GM19455 (cell line): ENCODE measurements around the gene UBL4B.

ENCODE experiments used
- ATAC-seq: cut with Tn5 transposase; IDR thresholded peaks from one replicate; pipeline ENCODE4 v1.9.1; 2021; ENCODE audit not compliant: unreplicated experiment

The UBL4B gene

DNA sequence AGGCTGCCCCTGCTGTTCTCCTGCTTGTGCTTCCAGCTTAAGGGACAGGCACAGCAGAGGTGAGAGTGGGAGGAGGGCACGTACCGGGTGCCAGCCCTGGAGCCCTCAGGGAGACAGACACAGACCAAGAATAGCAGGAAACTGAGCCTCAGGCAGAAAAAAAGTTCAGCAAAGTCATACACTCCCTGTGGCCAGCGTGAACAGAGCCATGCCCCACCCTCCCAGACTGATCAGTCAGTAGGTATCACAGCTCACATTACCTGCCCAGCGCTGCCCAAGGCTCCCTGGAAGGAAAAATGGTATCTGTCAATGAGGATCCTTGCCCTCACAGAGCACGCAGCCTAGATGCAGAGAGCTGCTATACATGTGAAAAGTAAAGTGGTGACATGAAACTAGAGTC lies 1.3 kb downstream of the UBL4B start:
- ATAC-seq, result no peak

- no peak for ATAC-seq
Observed at GRCh38 chr1:110114173-110114572, 1.9 kb downstream of the UBL4B start.

- no peak for ATAC-seq
Observed at GRCh38 chr1:110114784-110115183, 2.5 kb downstream of the UBL4B start.

DNA sequence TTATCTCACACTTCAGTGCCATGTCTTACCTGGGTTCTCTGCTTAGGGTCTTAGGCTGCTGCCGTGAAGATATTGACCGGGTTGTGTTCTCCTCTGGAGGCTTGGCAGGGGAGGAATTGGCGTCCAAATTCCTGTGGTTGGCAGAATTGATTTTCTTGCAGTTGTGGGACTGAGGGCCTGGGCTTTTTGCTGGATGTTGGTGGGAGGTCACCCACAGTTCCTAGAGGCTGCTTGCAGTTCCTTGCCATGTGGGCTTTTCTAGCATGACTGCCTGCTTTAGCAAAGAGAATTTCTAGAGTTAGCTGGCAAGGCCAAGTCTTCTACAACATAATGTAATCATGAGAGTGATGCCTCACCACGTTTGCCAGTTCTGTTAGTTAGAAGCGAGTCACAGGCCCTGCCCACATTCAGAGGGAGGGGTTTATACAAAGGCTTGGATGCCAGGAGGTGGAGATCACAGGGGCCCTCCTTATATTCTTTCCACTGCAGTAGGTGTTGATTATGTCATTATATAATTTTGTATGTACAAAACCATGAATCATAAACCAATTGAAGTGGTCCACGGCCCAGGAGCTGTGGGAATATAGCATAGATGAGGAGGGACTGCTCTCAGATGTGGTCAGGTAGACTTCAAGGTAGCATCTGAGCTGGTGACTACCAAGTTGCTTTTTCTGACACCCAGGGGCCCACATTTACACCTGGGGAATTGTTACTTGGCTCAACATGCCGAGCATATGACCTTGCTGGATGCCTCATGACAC lies 6.6 kb downstream of the UBL4B start:
- no peak for ATAC-seq

DNA sequence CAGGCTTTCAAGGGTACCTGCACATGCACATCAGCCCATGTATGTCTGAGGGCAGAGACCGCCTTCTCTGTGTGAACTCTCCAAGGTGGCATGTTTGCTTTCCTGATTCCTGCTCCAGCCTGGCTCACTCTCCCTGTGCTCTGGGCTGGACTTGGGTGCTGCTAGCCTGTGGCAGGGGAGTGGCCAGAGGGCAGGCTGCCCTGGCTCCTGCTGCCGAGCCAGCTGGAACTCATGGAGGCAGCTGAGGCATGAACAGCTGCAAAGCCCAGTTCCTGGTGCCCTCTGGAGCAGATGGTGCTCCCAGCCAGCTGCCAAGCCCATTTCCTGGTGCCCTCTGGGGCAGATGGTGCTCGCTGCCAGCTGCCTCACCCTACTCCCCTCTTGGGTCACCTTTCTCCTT lies 7.6 kb downstream of the UBL4B start:
- no peak for ATAC-seq

DNA sequence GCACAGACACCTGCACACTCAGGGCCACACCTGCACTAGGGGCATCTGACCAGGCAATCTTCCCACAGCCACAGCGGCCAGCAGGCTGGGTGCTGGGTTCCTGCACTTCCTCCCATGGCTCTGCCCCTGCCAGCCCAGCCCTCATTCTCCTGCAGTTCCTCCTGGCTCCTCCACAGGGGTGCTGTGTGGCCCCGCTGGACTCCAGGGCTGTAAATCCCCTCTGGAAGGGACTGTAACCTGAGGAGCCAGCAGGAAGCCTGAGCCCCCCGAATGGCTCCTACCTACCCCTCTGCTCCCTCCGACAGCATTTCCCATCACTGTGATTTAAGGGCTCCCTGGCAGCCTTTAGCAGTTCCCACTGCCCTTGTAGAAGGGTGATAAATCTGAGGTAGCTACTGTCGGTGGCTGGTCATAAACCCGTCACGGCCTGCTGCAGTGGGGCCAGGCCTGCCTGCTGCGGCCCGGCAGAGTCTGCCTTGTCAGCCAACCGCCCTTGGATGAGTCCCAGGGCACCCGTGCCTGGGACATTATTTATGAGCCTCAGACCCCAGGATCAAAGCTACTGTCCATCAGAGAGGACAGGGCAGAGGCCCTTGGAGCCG lies 8.8 kb downstream of the UBL4B start:
- no peak for ATAC-seq

GRCh38 chr1:110123224-110123623 lies 11.0 kb downstream of the UBL4B start:
- ATAC-seq, result no peak

DNA sequence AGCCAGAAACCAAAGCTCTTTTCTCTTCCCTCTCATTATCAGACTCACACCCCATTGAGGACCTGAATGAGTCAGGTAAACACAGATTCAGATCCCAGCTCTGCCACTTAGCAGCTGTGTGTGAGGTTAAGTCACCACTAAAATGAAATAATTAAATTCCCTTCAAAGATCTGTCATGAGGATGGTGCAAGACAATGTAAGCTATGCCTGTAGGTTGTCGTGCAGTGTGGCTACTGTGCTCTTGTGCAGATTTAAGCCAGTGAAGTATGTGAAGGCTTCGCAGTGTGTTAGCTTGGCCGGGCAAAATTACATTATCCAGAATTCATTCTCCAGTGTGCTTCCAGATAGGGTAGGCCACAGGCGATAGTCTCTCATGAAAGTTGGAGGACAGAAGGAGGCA lies 13.6 kb downstream of the UBL4B start:
- no peak for ATAC-seq

- ATAC-seq, result no peak
Observed at GRCh38 chr1:110130113-110130591, 17.9 kb downstream of the UBL4B start.

GRCh38 chr1:110130989-110131388 lies 18.7 kb downstream of the UBL4B start:
- no peak for ATAC-seq

- ATAC-seq, result no peak
Observed at GRCh38 chr1:110132682-110133081, 20.4 kb downstream of the UBL4B start.

- no peak for ATAC-seq
Observed at GRCh38 chr1:110133436-110133835, 21.2 kb downstream of the UBL4B start.

GRCh38 chr1:110134050-110134595 lies 21.9 kb downstream of the UBL4B start:
- no peak for ATAC-seq

DNA sequence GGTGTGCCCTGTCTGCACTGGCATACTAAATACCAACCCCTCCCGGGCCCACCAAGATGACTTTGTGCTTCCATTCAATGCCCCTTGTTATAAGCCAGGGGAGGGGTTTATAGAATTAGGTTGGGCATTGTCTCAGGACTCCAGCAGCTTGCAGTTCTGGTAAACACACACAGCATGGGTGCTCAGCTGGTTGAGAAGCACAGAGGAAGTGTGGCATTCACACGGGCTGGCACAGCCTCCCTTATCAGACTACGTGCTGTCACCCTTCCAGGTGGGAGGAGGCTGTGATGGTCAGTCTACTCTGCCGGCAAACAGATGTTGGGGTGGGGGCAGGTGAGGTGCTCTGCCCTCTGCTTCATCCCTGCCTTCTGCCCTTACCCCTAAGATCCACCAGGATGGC lies 23.0 kb downstream of the UBL4B start:
- no peak for ATAC-seq

- ATAC-seq, result no peak
Observed at GRCh38 chr1:110135666-110136065, 23.4 kb downstream of the UBL4B start.

GRCh38 chr1:110136911-110137310 lies 24.7 kb downstream of the UBL4B start:
- ATAC-seq, result no peak

DNA sequence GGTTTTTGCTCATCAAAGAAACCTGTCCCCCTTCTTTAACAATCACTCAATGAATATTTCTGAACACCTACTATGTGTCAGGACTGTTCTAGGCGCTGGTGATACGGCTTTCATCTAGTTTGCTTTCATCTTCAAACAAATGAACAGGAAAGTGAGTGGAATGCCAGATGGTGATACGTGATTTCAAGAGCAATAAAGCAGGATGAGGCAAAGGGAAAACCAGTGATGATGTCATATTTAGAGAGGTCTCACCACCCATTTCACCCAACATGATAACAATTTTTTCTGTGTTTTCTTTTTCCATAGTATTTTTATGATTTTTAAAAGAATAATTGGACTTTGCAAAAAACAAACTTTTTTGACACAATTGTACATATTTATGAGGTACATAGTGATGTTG lies 26.7 kb downstream of the UBL4B start:
- no peak for ATAC-seq

DNA sequence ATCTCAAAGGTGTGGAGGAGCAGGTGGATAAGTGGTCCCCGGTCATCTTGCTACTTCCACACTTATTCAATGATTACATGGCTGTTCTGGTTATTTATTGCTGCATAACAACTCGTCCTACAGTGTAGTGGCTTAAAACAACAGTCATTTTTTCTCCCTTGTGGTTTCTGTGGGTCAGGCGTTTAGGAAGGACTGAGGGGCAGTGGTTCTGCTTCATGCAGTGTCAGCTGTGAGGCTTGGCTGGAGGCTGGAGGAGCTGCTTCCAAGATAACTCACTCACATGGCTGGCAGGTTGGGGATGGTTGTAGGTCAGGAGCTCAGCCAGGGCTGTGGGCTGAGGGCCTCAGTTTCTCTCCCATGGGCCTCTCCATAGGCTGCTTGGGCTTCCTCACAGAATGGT lies 32.1 kb downstream of the UBL4B start:
- no peak for ATAC-seq

GRCh38 chr1:110148961-110149360 lies 36.7 kb downstream of the UBL4B start:
- no peak for ATAC-seq

- no peak for ATAC-seq
Observed at GRCh38 chr1:110150330-110151174, 38.3 kb downstream of the UBL4B start, which contains the start of gene SLC6A17. TSS of gene SLC6A17 (plus strand) at chr1:110150494. CDS start at chr1:110166930, 16,436 bp downstream.

- ATAC-seq, result no peak
Observed at GRCh38 chr1:110151175-110151669, 39.0 kb downstream of the UBL4B start.
